BJ (cell line): ENCODE results near the gene GTF2I. TPM values are rescaled to one million over a fixed set of nuclear protein-coding genes. Genes with fewer than 3 reads are reported as not detected.
A peak's percentile ranks its signal among the peaks of the same experiment; 100 is the strongest.
"Not testable (repeated sequence)": the region's sequence is repeated elsewhere in the genome, so short reads cannot be mapped to it uniquely, and the experiment has no call there.

Experiments
- CTCF ChIA-PET: fragments of 350-600 bp; formaldehyde crosslinking; extraction: SDS; loops from one replicate; lab custom pipeline; 2021; ENCODE audit warnings: antibody characterized with exemption, inconsistent platforms; lab: Yijun Ruan, JAX
- POLR2A ChIA-PET: fragments of 300-600 bp; sonication (Branson Sonifier 250); formaldehyde crosslinking; extraction: SDS; loops from one replicate; lab custom pipeline; 2021; ENCODE audit warnings: antibody characterized with exemption; lab: Charles Lee
- DNase-seq: peaks from one replicate; pipeline ENCODE4 v3.0.0-alpha.2; 2011; ENCODE audit warnings: low read depth
- H3K27me3 ChIP-seq: 2 replicates; pipeline ENCODE4 v1.6.0; 2011; ENCODE audit warnings: low read length; ENCODE audit not compliant: control insufficient read depth, insufficient read depth
- H3K36me3 ChIP-seq: 2 replicates; pipeline ENCODE4 v1.5.1; 2011; ENCODE audit warnings: low read length; ENCODE audit not compliant: control insufficient read depth, insufficient read depth
- H3K4me3 ChIP-seq: 2 replicates; pipeline ENCODE4 v1.5.1; 2011; ENCODE audit warnings: low read depth, mild to moderate bottlenecking, control low read depth, low read length
- CTCF ChIP-seq: IDR thresholded peaks from 2 replicates; pipeline ENCODE4 v1.5.1; 2011; ENCODE audit warnings: low read depth, mild to moderate bottlenecking, control low read depth, inconsistent platforms, low read length, moderate library complexity; ENCODE audit not compliant: insufficient read depth
- polyA plus RNA-seq: library from polyadenylated mRNA; depleted of rRNA; stranded (reverse); fragments of >200 nt; gene quantifications from 2 replicates; pipeline ENCODE4 v1.2.3, GENCODE V29; 2011; rRNA removed

GTF2I gene
- polyA plus RNA-seq, 1 experiment = 30.7 TPM

- H3K36me3 ChIP-seq, CTCF ChIA-PET, POLR2A ChIA-PET, H3K27me3 ChIP-seq: not testable (repeated sequence)
- peak; percentile 33 for DNase-seq
- peak overlapping the region; percentile 29 for H3K4me3 ChIP-seq
- 0 out of 2 replicates have a peak, but pooled peaks have one; percentile 3 for TF ChIP-seq CTCF
These were observed 131.0 kb downstream of the GTF2I start for GRCh38 chr7:74788369-74789150.

- H3K36me3 ChIP-seq, DNase-seq, POLR2A ChIA-PET, CTCF ChIA-PET, H3K27me3 ChIP-seq, H3K4me3 ChIP-seq: not testable (repeated sequence)
These were observed 131.8 kb downstream of the GTF2I start for GRCh38 chr7:74789200-74789736.

GRCh38 chr7:74797848-74798622 is 140.5 kb downstream of the GTF2I start:
- CTCF ChIA-PET, H3K27me3 ChIP-seq, H3K36me3 ChIP-seq, POLR2A ChIA-PET, H3K4me3 ChIP-seq, DNase-seq: not testable (repeated sequence)

GRCh38 chr7:74798644-74799043 is 141.1 kb downstream of the GTF2I start:
- H3K27me3 ChIP-seq, H3K36me3 ChIP-seq, DNase-seq, H3K4me3 ChIP-seq, CTCF ChIA-PET, POLR2A ChIA-PET: not testable (repeated sequence)

Other genes with a start within 250 kb of the GTF2I start
- gene GTF2IRD1, start 203.8 kb upstream of the GTF2I start, polyA plus RNA-seq = 23.8 and 29.0 TPM in 2 replicates
- not detected in 2 replicates for gene NCF1, start 116.3 kb downstream of the GTF2I start, polyA plus RNA-seq
- gene GTF2IRD2, start 193.9 kb downstream of the GTF2I start, polyA plus RNA-seq = 15.3 and 17.6 TPM in 2 replicates